HUDEP-2 (cell line): ENCODE results near the gene ZBTB6.

Experiments
- DNase-seq, 76 experiments: peaks; one replicate each; lab custom pipeline; 2025; ENCODE audit not compliant: unreplicated experiment in 76 of 76; lab: John Stamatoyannopoulos, UW

The ZBTB6 gene, protein sequence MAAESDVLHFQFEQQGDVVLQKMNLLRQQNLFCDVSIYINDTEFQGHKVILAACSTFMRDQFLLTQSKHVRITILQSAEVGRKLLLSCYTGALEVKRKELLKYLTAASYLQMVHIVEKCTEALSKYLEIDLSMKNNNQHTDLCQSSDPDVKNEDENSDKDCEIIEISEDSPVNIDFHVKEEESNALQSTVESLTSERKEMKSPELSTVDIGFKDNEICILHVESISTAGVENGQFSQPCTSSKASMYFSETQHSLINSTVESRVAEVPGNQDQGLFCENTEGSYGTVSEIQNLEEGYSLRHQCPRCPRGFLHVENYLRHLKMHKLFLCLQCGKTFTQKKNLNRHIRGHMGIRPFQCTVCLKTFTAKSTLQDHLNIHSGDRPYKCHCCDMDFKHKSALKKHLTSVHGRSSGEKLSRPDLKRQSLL

GRCh38 chr9:122912964-122913673 is at the start of gene ZBTB6:
Gene ZBTB6 (minus strand): TSS chr9:122913323. CDS start chr9:122912072, 1,251 bp downstream.
- DNase-seq: peak in 73 of 76 experiments; percentile 5 to 77 (median 51)

- DNase-seq: no peak
These were observed 48.0 kb upstream of the ZBTB6 start for GRCh38 chr9:122961139-122961538.

DNA sequence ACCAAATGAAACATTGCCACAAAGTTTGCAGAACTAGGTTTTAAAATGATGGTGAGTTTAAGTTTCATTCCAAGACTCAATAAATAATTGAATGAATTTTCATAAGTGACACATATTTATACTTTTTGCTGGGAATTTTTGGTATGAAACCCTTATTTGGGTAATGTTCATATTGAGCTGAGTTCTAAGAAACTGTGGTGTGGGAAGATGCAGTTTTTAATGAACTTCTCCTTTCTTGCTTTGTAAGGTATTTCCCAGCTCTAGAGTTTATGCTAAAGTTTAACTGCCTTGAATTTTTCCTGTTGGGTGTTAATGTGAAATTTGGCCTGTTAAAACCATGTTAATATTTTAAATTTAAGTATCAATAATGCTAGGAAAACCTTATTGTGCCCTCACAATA is 42.8 kb upstream of the ZBTB6 start:
- no peak for DNase-seq

GRCh38 chr9:122954253-122954691 is 41.1 kb upstream of the ZBTB6 start:
- DNase-seq: no peak

DNA sequence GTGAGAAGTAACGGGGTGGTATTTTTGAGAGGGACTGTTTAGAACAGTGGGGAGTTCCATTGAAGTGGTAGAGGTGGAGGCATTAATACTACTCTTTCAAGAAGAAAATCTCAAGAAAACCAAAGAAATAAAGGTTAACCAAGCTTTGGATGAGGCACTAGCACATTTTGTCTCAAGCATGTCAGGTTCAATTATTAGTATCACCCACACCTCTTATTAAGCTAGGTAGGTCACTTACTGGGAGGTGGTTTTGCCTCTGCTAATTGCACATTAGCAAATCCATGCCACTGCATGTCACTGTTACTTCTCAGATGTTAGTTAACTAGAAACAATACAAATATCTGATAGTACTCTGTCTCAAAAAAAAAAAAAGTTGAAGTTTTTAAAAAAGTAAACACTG is 37.9 kb upstream of the ZBTB6 start:
- no peak for DNase-seq

GRCh38 chr9:122950263-122950662 is 37.1 kb upstream of the ZBTB6 start:
- no peak for DNase-seq

GRCh38 chr9:122949696-122950095 is 36.6 kb upstream of the ZBTB6 start:
- no peak for DNase-seq

DNA sequence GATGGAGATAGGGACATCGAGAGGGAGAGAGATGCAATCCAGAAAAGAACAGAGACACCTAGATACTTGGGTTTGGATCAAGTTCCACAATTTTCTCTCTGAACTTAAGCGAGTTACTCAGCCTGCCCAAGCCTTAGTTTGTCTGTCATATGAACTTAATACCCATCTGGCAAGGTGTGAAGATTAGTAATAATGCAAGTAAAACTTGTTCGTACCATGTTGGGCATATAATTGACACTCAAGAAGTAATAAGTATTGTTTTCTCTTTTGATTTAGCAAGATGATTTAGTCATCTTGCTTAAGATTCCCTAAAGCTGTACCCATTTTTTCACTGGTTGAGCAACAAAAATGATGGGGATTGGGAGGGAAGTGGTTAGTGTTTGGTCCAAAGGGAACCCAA is 35.2 kb upstream of the ZBTB6 start:
- no peak for DNase-seq

GRCh38 chr9:122946461-122947005 is 33.4 kb upstream of the ZBTB6 start:
- no peak for DNase-seq

GRCh38 chr9:122944960-122945888 is 32.1 kb upstream of the ZBTB6 start:
- DNase-seq: no peak

GRCh38 chr9:122941582-122942234 is 28.6 kb upstream of the ZBTB6 start:
- peak in 11 of 76 experiments; percentile 9 to 40 (median 28) for DNase-seq

GRCh38 chr9:122940749-122941581 is 27.8 kb upstream of the ZBTB6 start, which contains the start of gene RABGAP1:
Gene RABGAP1 (plus strand): TSS chr9:122941020. CDS start chr9:122957060, 16,040 bp downstream.
- DNase-seq: peak in 75 of 76 experiments; percentile 47 to 99 (median 97)

GRCh38 chr9:122940454-122940748 is 27.3 kb upstream of the ZBTB6 start:
- DNase-seq: no peak

DNA sequence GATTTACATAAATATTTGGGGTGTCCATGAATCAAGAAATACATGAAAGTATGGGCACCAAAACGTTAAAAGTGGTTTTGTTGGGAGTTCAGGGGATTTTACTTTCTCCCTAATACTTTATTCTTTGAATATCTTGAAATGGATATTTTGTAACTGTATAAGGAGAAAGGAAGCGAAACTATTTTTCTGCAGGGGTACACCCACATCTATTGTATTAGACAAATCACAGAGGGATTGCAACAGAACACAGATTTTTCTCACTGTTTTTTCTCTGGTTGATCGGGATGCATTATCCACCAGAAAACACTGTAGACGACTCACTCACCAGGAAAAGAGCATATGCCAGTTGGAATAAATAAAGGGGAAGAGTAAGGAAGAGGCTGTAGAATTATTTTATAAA is 26.5 kb upstream of the ZBTB6 start:
- no peak for DNase-seq

GRCh38 chr9:122936883-122937282 is 23.8 kb upstream of the ZBTB6 start:
- no peak for DNase-seq

- DNase-seq: no peak
These were observed 23.3 kb upstream of the ZBTB6 start for GRCh38 chr9:122936464-122936863.

GRCh38 chr9:122931226-122932121 is 18.4 kb upstream of the ZBTB6 start, which contains the start of gene ZBTB26:
Gene ZBTB26 (minus strand): TSS chr9:122931512. CDS start chr9:122919934, 11,578 bp downstream.
- peak in 75 of 76 experiments; percentile 21 to 96 (median 88) for DNase-seq
